NCI-H82 (cell line): ENCODE results near the gene GJD4.
A peak's percentile ranks its signal among the peaks of the same experiment; 100 is the strongest.

Source experiments
- DNase-seq: peaks from one replicate; lab custom pipeline; 2025; lab: John Stamatoyannopoulos, UW

The GJD4 gene

GRCh38 chr10:35579116-35579515 lies 26.0 kb upstream of the GJD4 start:
- DNase-seq = no peak

DNA sequence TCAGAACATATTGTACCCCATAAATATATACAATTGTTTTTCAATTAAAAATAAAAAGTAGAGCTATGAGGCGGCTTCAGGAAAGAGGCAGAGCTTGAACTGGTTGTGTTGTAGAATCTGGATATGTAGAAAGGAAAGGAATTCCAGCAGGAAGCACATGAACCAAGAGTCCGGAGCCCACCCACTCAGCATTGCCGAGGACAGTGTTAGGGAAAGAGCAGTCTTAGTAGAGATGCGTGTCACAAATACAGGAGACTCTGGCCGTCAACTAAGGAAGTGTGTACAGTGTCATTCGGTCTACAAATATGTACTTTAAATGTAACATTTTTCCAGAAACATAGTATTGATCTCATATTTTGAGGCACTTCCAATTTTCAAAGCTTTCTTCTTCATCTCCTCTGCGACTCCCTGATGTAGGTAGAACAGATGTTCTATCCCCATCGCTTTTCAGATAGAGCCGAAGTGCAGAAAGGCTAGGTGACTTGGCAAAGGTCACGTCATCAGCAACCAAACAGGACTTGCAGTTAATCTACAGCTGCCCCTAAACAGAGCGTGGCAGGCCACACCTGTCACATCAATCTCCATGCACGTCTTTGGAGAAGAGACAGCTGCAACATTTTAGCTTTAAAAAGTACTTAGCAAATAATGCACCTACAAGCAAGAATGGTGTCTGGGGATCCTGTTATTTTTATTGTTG lies 25.3 kb upstream of the GJD4 start:
- peak; percentile 68 for DNase-seq

DNA sequence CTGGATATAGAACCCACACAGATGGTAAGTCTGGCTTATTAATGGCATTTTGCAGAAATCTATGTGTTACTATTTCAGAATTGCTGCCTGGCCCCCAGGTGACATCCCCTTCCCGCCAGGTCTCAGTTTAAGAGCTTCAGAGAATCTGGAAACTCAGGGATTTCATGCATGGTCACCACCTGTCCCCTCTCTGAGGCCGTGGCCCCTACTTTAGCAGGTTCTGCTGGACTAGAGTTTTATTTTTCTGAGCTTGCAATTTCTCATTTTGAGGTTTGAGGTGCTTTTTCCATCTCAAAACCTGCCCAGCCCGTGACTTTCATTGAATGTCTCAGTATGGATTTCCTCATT lies 24.7 kb upstream of the GJD4 start:
- DNase-seq = no peak

DNA sequence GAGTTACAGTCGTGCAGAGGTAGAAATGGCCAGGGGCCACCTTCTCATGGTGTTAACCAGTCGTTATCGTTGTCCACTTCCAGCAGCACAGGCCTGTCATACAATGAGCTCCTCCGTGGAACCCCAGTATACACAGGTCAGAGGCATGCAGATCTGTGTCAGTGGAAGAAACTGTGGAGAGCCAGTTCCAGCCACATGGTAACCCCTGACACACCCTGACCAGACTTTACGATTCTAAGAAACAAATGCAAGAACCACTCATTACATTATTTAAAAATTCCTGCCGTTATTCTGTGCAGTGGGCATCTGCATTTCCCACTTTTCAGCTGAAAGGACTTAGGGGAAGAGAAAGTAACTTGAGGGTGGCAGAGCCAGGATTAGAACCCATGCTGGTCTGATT lies 23.5 kb upstream of the GJD4 start:
- no peak for DNase-seq

- DNase-seq = no peak
Measured at GRCh38 chr10:35584946-35585345, 20.2 kb upstream of the GJD4 start.

GRCh38 chr10:35585356-35585755 lies 19.8 kb upstream of the GJD4 start:
- DNase-seq = no peak

GRCh38 chr10:35585903-35586535 lies 19.1 kb upstream of the GJD4 start:
- DNase-seq = no peak

DNA sequence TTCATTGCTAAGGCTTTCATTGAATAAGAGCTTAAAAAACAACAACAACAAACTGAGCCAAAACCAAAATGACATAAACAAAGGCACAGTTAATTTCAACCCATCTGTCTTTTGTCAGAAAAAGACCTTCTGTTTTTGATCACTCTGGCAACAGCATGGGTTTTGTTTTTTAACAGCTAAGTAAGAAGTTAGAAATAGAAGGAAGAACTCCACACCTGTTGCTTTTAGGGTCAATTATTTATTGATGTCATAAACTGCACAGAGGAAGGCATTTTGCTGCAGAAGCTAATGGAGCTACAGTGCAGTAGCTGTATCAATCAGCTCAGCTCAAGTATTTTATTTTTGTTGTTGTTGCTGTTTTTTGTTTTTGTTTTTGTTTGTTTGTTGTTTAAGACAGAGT lies 16.3 kb upstream of the GJD4 start:
- no peak for DNase-seq

DNA sequence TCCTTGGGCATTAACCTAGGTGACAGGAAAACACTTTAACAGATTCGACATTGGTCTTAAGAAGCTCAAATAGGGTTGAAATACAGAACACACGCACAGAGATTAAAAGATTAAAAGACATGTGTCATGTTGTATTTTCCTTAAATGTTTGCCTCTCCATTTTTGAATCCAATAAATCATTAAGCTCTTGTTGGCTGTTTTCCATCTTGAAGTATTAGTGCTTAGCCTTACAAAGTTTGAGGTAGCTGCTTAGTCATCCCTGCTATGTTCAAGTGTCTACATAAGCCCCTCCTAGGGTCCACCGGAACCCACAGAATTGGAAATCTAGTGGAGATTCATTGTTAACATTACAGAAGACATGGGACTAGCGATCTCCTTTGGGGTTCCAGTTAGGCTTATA lies 12.7 kb upstream of the GJD4 start:
- DNase-seq = peak; percentile 67

- no peak for DNase-seq
Measured at GRCh38 chr10:35594115-35595079, 10.7 kb upstream of the GJD4 start.

DNA sequence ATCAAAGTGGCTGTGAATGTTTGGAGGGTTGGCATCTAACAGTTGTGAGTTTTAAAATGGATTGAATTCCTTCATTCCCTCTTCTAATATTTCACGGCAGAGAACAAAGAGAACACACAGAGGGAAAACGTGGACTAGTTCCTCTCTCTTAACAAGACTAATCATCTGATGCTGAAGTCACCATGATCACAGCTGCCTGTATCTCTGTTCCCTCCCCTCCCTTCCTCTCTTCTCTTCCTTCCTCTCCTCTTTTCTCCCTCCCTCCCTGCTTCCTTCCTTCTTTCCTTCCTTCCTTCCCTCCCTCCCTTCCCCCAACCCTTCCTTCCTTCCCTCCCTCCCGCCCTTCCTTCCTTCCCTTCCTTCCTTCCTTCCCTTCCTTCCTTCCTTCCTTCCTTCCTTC lies 10.0 kb upstream of the GJD4 start:
- no peak for DNase-seq

GRCh38 chr10:35598379-35598778 lies 6.8 kb upstream of the GJD4 start:
- DNase-seq = no peak

- peak; percentile 2 for DNase-seq
Measured at GRCh38 chr10:35600193-35600592, 4.9 kb upstream of the GJD4 start.

DNA sequence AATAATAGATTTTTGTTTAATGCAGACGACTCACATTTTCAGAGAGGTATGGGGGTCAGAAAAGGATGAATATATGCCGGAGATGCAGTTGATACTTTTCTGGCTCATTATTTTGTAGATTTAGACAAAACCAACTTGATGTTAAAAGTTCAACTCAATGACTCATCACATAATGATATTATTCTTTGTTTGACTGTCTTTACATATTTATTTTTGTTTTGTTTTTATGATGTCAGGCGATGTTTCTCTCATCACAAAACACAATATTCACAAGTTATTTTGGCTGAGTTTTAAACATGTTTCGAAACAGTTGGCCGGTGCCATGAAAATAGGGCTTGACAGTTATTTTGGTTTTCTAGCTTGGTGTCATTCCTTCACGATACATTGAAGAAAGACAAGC lies 1.3 kb downstream of the GJD4 start:
- no peak for DNase-seq

- no peak for DNase-seq
Measured at GRCh38 chr10:35607475-35608327, 2.6 kb downstream of the GJD4 start.

DNA sequence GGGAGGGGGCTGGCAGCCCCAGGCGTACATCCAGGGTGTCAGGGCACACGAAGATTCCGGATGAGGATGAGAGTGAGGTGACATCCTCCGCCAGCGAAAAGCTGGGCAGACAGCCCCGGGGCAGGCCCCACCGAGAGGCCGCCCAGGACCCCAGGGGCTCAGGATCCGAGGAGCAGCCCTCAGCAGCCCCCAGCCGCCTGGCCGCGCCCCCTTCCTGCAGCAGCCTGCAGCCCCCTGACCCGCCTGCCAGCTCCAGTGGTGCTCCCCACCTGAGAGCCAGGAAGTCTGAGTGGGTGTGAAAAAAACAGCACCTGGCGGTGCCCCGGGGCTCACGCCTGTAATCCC lies 3.2 kb downstream of the GJD4 start:
- no peak for DNase-seq

DNA sequence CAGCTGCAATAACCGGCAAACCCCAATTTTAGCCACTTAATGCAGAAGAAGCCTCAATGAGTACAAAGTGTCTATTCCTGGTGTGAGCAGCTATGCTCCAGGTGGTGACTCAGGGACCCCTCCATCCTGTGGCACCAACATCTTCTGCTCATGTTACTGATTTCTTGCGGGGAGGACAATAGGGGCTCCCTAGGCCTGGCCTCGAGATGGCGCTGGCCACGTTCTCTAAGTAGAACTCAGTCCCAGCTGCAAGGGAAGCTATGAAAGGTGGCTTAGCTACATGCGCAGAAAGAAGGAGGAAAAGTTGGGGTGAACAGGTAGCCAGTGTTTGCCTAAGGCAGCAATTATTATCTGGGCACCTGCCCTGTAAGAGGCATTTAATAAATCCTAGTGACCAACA lies 6.6 kb downstream of the GJD4 start:
- DNase-seq = peak; percentile 45

DNA sequence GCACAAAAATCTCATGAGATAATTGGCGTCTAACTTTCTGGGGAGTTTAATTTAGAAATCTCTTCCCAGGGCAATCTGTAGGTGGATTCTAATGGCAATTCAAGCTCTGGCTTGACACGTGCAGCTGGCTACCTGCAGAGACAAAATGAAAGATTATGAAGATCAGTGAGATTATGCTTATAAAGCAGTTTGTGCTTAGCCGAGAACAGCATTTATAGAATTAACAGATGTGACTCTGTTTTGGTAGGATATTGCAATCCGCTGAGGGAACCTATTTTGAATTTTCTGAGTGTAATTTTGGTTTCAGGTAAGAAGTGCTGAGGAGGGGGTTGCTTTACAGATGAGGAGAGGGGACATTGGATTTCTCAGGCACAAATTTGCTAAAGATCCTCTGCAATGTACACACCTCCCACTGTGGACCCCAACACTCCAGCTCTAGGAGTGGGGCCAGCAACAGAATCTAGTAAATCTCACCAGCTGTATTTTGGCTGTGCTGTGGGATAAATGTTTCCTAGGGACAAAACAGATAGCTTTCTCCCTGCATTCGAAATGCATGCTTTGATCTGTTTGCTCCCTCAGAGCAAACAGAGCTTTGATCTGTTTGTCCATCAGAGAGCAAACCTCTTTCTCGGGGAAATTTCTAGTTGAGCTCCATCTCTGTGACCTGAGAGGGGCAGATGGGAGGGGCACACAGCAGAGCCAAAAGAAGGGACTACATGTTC lies 7.4 kb downstream of the GJD4 start:
- peak; percentile 50 for DNase-seq

DNA sequence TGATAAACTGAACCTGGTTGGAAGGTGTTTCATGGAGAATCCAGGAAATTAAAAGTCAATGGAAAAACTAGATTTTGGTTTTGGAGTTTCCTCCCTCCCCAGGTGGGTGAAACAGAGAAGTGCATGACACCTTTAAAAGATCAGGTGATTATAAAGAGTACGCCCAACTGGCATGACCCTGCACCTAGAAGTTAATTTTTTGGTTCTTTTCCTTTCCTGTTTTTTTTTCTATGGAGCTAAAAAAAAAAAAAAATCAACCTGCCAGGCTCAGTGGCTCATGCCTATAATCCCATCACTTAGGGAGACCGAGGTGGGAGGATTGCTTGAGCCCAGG lies 7.9 kb downstream of the GJD4 start:
- DNase-seq = peak; percentile 46

DNA sequence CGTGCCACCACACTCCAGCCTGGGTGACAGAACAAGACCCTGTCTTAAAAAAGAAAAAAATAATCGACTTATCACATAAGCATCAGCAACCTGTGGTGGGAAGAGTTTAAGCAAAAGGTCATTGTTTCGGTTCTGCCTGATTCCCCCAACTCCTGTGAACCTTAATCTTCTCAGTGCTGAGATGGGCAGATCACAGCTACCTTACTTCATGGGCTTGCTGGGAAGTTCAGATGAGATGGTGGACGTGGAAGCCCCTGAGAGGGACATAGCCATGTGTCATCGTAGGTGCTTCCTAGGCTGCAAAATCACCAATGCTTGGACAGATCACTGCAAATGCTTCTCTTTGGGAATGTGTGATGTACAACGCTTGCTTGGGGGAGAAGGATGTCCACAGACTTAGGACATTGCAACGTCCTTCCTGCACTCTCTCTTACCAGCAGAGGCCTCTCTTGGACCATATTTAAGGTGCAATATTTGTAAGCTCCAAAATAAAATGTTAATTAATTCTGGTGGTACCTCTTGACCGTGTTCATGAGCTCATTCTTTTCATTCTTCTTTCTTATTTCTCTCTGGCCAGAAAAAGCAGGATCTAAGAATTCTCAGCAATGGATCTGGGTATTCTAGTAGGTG lies 8.6 kb downstream of the GJD4 start:
- DNase-seq = peak; percentile 54

- DNase-seq = no peak
Measured at GRCh38 chr10:35614312-35614711, 9.2 kb downstream of the GJD4 start.
